Breast epithelium (tissue), 3 donors: ENCODE measurements around the gene CASQ1.

Experiments
- CTCF ChIP-seq, 3 donors: fragments of 450-650 bp; IDR thresholded peaks; one replicate each; pipeline ENCODE4 v1.5.1; 2016 to 2017; ENCODE audit warnings: antibody characterized with exemption in 3 of 3, mild to moderate bottlenecking in 3 of 3, moderate library complexity in 3 of 3
- POLR2A ChIP-seq: fragments of 450-650 bp; IDR thresholded peaks from one replicate; pipeline ENCODE4 v1.6.1; 2016; ENCODE audit warnings: antibody characterized with exemption, mild to moderate bottlenecking, moderate library complexity
- POLR2AphosphoS5 ChIP-seq, 3 donors: sonication (generic); formaldehyde crosslinking; IDR thresholded peaks; one replicate each; pipeline ENCODE4 v1.6.1; 2017; ENCODE audit warnings: antibody characterized with exemption in 3 of 3

- no peak for TF ChIP-seq POLR2A
- no peak for TF ChIP-seq CTCF (IDR thresholded peaks at IDR 0.05)
- TF ChIP-seq POLR2AphosphoS5 (IDR thresholded peaks at IDR 0.05) = no peak
Measured at GRCh38 chr1:160177667-160178066, 12.7 kb upstream of the CASQ1 start.
